Stimulated activated CD4-positive, alpha-beta T cell treated with anti-CD3 and anti-CD28 coated beads, Interleukin-2, amount 100 ng/mL, for 4 hours (primary cell): ENCODE measurements around the gene MBOAT7.
"Not testable (repeated sequence)": the region's sequence is repeated elsewhere in the genome, so short reads cannot be mapped to it uniquely, and the experiment has no call there.

Experiments used
- DNase-seq: peaks from one replicate; pipeline ENCODE4 v3.0.0-alpha.2; 2020; ENCODE audit warnings: low read depth

Gene MBOAT7

DNA sequence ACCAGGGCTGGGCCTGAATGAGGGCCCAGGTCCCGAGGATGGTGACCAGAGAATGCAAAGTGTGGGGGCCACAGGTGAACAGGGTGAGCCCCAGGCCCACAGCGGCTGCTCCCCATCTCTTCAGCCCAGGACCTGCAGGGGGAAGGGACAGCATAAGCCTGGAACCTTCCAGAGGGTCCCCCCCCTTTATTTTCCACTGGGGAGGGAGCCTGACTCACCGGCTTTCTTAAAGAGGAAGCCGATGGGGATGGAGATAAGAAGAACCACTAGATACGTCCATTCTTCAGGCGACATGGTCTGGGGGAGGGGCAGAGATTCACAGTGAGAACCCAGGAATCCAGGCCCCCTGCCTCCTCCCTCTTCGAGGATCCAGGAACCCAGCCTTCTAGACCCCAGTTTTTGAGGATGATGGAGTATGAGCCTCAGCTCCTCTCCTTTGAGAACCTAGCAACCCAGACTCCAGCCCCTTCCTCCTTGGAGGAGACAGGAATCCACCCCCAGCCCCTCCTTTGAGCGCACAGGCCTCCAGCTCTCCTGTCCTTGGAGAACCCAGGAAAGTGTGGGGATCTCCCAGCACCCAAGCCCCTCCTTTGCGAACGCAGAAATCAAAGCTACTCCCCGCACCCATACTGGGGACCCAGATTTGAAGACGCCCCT, 1.0 kb downstream of the MBOAT7 start:
- peak; percentile 66 for DNase-seq

DNA sequence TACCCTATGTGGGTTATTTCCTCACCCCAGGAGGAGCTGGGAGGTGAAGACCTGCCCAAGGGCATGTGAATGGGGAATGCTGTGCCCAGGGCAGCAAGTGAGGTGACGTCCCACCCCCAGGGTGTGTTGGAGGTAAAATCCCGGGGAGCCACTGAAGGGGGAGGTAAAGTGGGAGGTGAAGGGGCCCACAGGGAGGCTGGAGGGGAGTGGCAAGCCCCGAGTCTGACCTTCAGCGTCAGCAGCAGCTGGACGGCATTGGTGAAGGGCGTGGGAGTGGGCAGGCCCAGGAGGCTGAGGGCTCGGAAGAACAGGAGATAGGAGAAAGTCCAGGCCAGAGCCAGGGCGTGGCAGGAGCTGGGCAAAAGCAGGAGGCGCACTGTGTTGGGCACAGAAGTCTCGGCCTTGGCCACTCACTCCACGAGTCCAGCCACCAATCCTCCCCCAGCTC, 2.4 kb downstream of the MBOAT7 start:
- no peak for DNase-seq

DNA sequence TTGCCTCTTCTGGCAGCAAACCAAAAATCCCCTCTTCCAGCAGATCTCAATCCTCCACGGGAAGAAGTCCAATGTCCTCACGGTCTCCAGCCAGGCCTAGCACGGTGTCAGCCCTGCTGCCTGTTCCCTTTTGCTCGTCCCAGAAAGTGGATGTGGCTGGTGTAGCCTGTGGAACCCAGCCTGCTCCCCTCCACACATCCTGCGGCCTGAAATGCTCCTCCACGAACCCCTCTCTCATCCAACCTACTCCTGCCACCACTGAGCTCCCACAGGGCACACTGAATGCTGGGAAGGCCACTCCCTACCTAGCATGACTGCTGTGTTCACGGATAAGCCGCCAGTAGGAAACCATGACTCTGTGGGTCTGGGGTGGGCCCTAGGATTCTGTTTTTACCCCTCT, 3.0 kb downstream of the MBOAT7 start:
- DNase-seq: no peak

- DNase-seq: no peak
Observed at GRCh38 chr19:54183431-54183830, 5.9 kb downstream of the MBOAT7 start.

DNA sequence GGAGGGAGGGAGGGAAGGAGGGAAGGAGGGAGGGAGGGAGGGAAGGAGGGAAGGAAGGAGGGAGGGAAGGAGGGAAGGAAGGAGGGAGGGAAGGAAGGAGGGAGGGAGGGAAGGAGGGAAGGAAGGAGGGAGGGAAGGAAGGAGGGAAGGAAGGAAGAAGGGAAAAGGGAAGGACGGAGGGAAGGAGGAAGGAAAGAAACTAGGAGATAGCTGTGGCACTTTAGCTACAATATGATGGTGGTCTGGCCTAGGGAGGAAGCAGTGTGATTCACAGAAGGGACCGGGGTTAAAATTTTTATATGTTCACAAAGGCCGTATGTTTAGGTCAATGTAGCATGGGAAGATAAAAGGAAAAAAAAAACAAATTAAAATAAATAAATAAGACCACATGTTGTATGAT, 7.5 kb downstream of the MBOAT7 start:
- not testable (repeated sequence) for DNase-seq

GRCh38 chr19:54180691-54181091, 8.7 kb downstream of the MBOAT7 start:
- no peak for DNase-seq

DNA sequence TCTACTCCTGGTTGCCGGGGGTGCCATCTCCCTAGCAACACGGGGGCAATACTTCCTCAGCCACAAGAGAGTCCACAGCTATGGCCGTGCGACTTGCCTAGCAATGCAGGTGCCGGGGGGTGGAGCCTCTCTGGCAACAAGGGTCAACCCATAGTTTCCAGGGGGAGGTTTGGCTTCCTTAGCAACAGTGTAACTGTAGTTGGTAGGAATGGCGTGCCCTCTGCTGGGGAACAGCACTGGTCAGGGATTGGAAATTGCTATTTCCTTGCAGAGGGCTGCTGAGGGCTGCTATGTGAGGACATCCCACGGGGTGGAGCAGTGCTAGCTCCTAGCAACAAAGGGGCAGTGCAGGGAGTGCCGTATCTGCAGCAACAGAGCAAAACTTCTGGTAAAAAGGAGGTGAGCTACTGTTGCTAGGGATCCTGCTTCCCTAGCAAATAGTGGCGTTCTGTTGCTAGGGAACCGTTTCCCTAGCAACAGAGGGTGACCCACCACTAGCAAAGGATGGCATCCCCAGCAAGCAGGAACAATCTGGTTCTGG, 9.4 kb downstream of the MBOAT7 start:
- no peak for DNase-seq

DNA sequence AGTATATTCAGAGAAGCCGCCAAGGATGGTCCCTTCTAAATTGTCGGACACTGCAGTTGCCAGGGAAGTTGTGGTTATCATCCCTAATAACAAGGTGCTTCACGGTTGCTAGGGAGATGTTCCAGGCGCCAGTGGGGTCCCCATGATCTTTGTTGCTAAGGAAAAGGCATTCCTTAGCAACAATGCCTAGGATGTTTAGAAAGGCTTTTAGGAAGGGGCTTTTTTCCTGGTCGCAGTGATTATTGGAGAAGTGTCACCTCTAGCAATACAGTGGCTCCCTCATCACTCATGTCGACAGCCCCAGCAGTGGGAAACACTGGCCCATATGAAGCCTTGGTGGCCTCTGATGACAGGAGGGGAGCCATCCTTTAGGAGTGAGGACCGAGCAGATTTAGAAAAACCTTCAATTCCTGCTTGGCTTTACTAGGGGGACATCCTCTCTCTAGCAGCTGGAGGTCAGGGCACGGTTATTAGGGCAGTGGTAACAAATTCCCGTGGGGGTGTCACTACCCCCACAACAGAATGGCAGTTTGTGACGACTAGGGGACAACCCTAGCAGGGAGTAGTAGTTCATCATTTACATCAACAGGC, 10.0 kb downstream of the MBOAT7 start:
- DNase-seq: no peak

DNA sequence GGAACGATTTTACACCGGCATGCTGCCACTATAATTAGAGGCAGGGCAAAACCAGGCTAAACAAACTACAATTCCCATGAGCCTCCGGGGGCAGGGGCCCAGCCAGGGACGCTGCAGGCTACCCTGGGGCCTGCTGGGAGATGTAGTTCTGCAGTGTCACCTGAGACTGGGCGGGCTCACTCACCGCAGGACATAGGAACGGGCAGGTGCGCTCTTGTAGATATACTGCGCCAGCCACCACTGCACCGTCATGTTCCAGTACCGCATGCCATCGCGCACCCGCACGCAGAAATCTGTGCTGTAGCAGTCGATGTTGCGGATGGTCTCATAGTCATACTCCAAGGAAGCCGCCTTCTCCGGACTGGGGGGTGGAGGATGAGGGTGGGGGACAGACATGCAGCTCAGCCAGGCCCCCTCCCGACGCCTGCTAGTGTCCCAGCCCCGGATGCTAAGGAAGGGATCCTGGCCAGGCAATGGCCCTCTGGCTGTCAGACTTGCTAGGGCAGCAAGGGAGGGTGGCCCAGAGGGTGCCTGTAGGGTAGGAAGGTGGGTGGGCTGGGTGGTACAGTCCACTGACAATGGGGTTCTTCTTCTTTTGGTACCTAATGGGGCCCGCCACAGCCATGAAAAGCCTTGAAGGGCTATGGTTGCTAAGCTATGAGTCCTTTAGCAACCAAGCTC, 10.7 kb downstream of the MBOAT7 start:
- no peak for DNase-seq

- no peak for DNase-seq
Observed at GRCh38 chr19:54173951-54174834, 15.2 kb downstream of the MBOAT7 start.

- no peak for DNase-seq
Observed at GRCh38 chr19:54173359-54173699, 16.1 kb downstream of the MBOAT7 start.

DNA sequence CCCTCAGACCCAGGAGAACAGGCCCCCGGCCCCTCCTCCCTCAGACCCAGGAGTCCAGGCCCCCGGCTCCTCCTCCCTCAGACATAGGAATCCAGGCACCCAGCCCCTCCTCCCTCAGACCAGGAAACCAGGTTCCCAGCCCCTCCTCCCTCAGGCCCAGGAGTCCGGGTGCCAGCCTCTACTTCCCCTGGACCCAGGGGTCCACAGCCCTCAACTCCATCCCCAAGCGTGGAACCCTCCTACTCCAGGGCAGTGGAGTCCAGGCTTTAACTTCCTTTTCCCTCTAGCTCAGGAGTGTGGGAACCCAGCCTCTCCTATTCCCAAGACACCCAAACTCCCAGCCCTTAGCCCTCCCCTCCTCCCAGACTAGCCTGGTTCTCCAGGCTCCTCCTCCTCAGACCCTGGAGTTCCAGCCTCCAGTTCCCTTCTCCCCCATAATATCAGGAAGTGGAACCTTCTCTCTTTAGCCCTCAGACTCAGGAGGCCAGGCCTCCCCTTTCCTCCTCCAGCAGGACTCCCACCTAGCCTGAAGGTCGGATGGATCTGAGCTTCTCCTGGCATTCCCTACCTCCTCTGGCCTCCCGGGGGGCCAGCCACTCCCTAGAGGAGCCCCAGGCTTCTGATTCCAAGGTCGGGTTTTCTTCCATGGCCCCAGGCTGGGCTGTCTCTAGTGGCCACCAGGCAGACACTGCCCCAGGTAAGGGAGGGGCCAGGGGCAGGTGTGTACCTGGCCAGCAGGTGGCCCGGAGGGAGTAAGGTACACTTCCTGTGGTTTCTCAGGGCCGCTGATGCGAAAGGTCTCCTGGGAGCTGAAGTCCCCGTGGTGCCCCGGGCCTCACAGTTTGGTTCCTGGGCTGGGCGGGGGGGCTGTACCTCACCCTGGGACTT, 16.7 kb downstream of the MBOAT7 start, which contains the start of gene TMC4:
Gene TMC4, minus strand, starts transcription at position 690 of the 888 bp plus-strand sequence. Its CDS starts 43 bp downstream, at position 647.
- no peak for DNase-seq

- DNase-seq: not testable (repeated sequence)
Observed at GRCh38 chr19:54171736-54172431, 17.5 kb downstream of the MBOAT7 start.

DNA sequence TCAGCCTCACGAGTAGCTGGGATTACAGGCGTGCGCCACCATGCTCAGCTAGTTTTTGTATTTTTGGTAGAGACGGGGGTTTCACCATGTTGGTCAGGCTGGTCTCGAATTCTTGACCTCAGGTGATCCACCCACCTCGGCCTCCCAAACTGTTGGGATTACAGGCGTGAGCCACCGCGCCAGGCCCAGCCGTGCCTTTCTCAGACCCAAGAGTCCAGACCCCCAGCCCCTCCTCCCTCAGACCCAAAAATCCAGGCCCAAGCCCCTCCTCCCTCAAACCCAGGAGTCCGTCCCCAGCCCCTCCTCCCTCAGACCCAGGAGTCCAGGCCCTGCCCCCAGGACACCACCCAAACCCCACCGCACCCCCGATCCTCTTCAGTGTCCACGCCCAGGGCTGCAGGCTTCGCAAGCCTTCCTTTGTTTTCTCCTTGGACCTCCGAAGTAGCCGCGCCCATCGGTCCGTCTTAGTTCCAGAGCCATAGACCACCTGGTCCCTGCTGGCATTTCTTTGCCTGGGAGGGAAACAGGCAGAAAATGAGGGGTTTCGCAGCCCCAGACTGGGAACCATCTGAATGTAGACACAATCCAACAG, 20.1 kb downstream of the MBOAT7 start:
- no peak for DNase-seq

DNA sequence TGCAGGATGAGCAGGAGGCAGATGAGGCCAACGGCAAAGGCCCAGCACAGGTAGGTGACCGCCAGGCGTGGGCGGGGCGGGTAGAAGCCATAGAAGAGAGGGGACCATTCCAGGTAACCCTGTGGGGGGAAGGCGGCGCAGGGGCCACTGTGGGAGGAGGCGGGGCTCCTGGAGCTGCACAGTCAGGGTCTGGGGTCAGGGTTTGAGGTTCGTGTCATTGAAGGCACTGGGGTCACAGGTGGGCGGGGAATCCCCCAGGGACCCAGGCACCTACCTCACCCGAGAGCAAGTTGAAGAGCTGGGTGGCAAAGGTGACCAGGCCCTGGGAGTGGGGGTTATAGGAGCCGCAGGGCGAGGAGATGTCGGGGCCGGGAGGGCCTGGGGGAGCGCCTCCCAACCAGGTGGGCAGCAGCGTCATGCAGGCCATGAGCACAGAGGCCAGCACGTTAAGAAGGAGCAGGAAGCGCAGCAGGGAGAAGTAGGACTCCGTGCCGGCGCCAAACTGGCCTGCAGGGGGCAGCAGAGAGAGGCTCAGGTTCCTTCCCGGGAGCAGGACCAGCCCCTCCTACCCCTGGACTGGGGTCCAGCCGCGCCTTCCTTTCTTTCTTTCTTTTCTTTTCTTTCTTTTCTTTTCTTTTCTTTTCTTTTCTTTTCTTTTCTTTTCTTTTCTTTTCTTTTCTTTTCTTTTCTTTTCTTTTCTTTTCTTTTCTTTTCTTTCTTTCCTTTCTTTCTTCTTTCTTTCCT, 21.0 kb downstream of the MBOAT7 start:
- DNase-seq: peak; percentile 81

DNA sequence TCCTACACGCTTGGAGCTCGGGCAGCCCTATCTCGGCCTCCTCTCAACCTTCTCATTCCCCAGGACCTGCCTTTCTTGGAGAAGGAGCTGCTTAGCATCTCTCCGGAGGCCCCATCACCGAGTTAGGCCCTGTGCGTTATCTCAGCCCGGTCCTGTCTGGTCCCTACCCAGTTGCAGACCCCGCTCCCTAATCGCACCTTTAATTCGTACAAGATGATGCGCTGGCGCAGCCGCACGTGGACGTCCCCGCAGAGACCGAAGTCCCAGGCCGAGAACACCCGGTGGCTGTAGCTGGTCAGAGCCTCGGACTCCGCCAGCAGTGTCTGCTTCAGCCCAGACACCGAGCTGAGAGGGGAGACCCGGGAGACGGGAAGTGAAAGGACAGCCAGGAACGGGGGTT, 24.2 kb downstream of the MBOAT7 start:
- DNase-seq: no peak

DNA sequence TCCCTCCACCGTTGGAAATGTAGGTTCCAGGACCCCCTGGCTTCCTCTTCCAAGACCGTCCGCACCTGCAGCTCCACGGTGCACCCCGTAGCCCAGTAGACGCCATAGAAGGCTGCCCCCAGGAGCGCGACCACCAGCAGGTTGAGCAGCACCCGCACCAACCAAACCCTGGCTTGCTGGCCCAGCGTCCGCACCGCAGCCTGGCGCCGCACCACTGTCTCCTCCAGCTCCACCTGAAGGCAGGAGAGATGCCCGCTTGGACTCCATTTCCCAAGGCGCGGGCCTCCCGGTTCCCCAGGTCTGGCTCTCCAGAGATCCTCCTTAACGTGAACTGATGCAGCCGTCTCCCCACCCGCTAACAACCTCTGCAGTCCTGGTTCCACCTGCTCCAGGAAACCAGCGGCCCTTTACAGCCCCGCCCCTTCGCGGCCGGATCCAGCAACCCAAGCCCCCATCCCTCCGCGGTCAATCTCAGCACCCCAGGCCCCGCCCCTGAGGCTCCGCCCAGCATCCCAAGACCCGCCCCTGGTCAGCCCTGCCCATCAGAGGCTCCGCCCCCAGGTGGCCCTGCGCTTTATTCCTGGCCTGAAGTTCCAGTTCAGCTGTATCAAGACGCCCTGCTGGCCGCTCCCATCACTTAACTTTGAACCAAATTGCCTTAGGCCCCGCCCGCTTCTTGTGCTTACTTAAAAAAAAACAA, 24.9 kb downstream of the MBOAT7 start:
- no peak for DNase-seq

DNA sequence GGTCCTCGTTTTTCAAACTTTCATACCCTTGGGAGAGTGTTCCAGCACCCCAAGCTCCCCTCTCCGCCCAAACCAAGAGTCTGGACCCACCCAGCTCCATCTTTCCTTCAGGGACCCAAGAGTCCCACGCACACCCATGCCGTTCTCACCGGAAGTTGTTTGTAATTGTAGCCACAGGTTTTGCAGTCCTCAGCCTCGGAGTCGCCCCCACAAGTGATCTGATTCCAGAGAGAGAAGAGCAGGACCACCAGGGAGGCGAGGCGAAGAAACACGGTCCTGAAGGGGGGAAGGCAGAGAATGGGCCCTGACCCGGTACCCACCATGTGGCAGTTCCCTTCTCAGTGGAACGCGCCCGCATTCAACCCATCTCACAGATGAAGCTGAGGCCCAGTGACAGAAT, 26.5 kb downstream of the MBOAT7 start:
- DNase-seq: no peak
